GM23248 (cell line): ENCODE data around the gene ATP2B1.

ENCODE experiments used
- EZH2 ChIP-seq: fragments of 200-600 bp; sonication (generic); IDR thresholded peaks from 2 replicates; pipeline ENCODE4 v1.6.1; 2018; ENCODE audit warnings: antibody characterized with exemption, mild to moderate bottlenecking; ENCODE audit not compliant: insufficient read depth, poor library complexity, severe bottlenecking
- EZH2phosphoT487 ChIP-seq: fragments of 200-600 bp; sonication (generic); IDR thresholded peaks from 2 replicates; pipeline ENCODE4 v1.6.1; 2018; ENCODE audit warnings: antibody characterized with exemption, moderate library complexity, mild to moderate bottlenecking, low read depth; ENCODE audit not compliant: insufficient read depth

DNA sequence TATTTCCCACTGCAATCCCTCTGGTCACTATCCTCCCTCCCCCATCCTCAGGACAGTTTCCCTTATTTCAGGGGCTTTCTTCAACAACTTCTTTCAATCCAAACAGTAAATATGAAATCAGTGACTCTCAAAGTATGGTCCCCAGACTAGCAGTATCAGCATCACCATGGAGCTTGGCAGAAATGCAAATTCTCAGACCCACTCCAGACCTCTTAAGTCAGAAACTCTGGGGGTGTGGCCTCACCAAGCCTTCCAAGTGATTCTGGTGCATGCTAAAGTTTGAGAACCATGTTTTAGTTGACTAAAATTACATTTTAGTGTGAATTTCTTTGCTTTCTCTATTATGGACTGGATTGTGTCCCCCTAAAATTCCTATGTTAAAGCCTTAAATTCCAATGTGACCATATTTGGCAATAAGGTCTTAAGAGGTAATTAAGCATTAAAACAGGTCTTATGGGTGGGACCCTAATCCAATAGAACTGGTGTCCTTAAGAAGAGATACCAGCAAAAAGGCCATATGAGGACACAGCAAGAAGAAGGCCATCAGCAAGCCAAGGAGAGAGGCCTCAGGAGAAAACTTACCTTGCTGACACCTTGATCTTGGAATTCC is 23.2 kb downstream of the ATP2B1 start:
- TF ChIP-seq EZH2 (no peak), EZH2phosphoT487 (no peak)
